ENCODE results near the gene GALNT13.

Gene GALNT13

GRCh38 chr2:153890576-153890975 lies 18.9 kb downstream of the GALNT13 start:
- TF ChIP-seq CTCF (IDR thresholded peaks at IDR 0.05; ENCODE audit: extremely low read depth, missing control alignments): no peak
- no peak for DNase-seq (ENCODE audit: low spot score)

- DNase-seq (ENCODE audit: low spot score): no peak
- no peak for TF ChIP-seq CTCF (IDR thresholded peaks at IDR 0.05; ENCODE audit: extremely low read depth, missing control alignments)
Observed at GRCh38 chr2:153891051-153891450, 19.3 kb downstream of the GALNT13 start.

DNA sequence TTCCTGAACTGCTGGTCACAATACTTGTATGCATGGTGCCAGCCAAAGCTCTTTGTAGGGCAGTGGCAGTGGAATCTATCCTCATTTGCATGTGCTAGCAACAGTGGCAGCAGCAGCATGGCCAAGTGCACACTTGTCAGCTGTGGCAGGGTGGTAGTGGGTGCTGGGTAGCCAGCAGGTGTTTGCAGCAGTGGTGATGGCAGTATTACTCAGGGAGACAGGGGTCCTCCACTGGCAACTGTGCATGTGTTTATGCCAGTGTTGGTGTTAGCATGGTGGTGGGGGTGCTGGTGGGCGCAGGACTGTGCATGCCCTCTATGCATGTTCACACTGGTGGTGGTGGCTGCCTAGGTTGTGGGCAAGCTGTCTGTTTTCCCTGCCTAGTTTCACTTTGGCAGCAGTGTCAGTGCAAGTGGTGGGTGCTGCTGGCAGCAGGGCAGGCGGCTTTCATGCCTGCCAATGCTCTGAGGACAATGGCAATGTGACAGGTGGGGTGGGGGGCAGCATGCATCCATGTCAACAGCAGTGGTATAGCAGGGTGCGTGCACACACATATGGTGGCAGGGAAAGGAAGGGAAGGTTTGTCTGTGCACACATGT lies 41.2 kb downstream of the GALNT13 start:
- TF ChIP-seq CTCF (IDR thresholded peaks at IDR 0.05; ENCODE audit: extremely low read depth, missing control alignments): no peak

DNA sequence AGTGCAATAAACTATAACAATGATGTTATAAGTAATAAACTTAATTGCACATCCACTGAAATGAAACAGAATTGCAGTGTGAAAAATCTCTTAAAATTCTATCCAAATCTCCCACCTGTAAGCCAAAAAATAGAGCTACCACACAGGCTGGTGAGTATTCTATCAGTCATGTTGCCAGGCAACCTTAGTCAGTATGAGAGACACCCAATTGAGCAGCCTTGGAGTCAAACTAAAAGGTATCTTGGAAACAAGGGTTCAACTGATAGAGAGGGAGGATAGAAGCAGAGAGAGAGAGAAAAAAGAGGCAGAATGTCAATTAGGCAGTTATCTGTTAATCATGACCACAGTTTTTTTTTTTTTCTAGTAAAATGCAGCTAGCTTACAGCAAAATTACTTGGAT lies 45.8 kb downstream of the GALNT13 start:
- TF ChIP-seq CTCF (IDR thresholded peaks at IDR 0.05; ENCODE audit: extremely low read depth, missing control alignments): no peak
- DNase-seq (ENCODE audit: low spot score): no peak

More for the DNA sequence above, 41.2 kb downstream of the GALNT13 start:
- DNase-seq (ENCODE audit: low spot score): no peak

DNA sequence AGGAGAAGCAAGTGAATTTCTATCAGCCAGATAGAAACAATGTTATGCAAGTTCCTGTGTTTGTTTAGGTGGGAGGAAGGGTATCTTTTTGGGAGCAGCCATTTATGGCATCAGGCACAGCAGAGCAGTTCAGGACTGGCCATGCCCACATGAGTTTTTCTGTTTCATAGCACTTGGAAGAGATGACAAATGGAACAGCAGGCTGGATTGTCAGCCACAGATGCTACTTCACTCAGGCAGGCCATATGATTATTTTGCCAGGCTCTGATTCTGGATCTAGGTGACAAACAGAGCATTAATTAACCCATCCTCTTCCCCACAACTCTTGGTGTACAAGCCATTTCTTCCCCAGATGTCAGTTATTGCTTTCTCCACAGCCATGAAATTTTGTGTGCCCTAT lies 63.8 kb downstream of the GALNT13 start:
- no peak for DNase-seq (ENCODE audit: low spot score)
- no peak for TF ChIP-seq CTCF (IDR thresholded peaks at IDR 0.05; ENCODE audit: extremely low read depth, missing control alignments)

GRCh38 chr2:153939124-153939796 lies 67.5 kb downstream of the GALNT13 start:
- no peak for DNase-seq (ENCODE audit: low spot score)
- TF ChIP-seq CTCF (IDR thresholded peaks at IDR 0.05; ENCODE audit: extremely low read depth, missing control alignments): no peak

DNA sequence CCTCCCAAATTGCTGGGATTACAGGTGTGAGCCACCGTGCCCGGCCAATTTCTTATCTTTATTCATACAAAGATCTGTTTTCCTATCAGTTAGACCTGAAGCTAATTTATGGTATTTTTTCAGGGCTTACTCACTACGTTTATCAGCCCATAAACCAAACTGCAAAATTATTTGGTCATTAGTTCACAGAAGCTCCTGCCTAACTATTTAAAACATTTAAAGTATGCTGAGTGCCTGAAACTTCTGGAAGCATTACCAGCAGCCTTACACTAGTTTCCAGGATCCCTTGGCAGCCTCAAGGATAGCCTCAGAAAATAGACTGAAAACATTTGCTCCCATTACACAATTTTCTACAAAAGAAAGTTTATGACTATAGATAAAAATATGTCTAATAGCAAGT lies 68.8 kb downstream of the GALNT13 start:
- no peak for TF ChIP-seq CTCF (IDR thresholded peaks at IDR 0.05; ENCODE audit: extremely low read depth, missing control alignments)
- no peak for DNase-seq (ENCODE audit: low spot score)
